Measurements from ENCODE around the gene ZDHHC4.

ZDHHC4 gene

GRCh38 chr7:6577369-6578113 lies at the start of gene ZDHHC4:
Gene ZDHHC4 (plus strand): TSS chr7:6577454. CDS start chr7:6580562, 3,108 bp downstream.
- peak; percentile 91 for DNase-seq

- DNase-seq = no peak
These were observed 48.7 kb upstream of the ZDHHC4 start for GRCh38 chr7:6528401-6529130.

- no peak for DNase-seq
These were observed 47.6 kb upstream of the ZDHHC4 start for GRCh38 chr7:6529643-6530042.

GRCh38 chr7:6530626-6531491 lies 46.4 kb upstream of the ZDHHC4 start:
- no peak for DNase-seq

GRCh38 chr7:6531492-6532279 lies 45.6 kb upstream of the ZDHHC4 start:
- no peak for DNase-seq

GRCh38 chr7:6532516-6532915 lies 44.7 kb upstream of the ZDHHC4 start:
- no peak for DNase-seq

- DNase-seq = no peak
These were observed 43.3 kb upstream of the ZDHHC4 start for GRCh38 chr7:6533893-6534495.

GRCh38 chr7:6536262-6537260 lies 40.7 kb upstream of the ZDHHC4 start:
- DNase-seq = peak; percentile 78

- no peak for DNase-seq
These were observed 34.9 kb upstream of the ZDHHC4 start for GRCh38 chr7:6542368-6542767.

GRCh38 chr7:6545398-6546126 lies 31.7 kb upstream of the ZDHHC4 start:
- DNase-seq = no peak

GRCh38 chr7:6546498-6547251 lies 30.6 kb upstream of the ZDHHC4 start:
- DNase-seq = no peak

- no peak for DNase-seq
These were observed 29.9 kb upstream of the ZDHHC4 start for GRCh38 chr7:6547400-6547799.

GRCh38 chr7:6551016-6551511 lies 26.2 kb upstream of the ZDHHC4 start, which contains the start of gene GRID2IP:
Gene GRID2IP (minus strand): TSS chr7:6551461. CDS start chr7:6551436, 25 bp downstream.
- DNase-seq = no peak

GRCh38 chr7:6553448-6554044 lies 23.7 kb upstream of the ZDHHC4 start:
- DNase-seq = no peak

- no peak for DNase-seq
These were observed 22.4 kb upstream of the ZDHHC4 start for GRCh38 chr7:6554848-6555247.

GRCh38 chr7:6556196-6556595 lies 21.1 kb upstream of the ZDHHC4 start:
- DNase-seq = no peak

GRCh38 chr7:6558837-6559236 lies 18.4 kb upstream of the ZDHHC4 start:
- DNase-seq = peak; percentile 39

- DNase-seq = no peak
These were observed 17.4 kb upstream of the ZDHHC4 start for GRCh38 chr7:6559896-6560295.

GRCh38 chr7:6562106-6562505 lies 15.1 kb upstream of the ZDHHC4 start:
- DNase-seq = no peak

Measured in NCI-H345 (cell line).